Activated T-cell treated with anti-CD3 and anti-CD28 coated beads for 24 hours (primary cell): ENCODE measurements around the gene KIAA1958.

Source experiments
- DNase-seq: peaks from one replicate; pipeline ENCODE4 v3.0.0-alpha.2; 2020; ENCODE audit warnings: low read depth

The KIAA1958 gene

DNA sequence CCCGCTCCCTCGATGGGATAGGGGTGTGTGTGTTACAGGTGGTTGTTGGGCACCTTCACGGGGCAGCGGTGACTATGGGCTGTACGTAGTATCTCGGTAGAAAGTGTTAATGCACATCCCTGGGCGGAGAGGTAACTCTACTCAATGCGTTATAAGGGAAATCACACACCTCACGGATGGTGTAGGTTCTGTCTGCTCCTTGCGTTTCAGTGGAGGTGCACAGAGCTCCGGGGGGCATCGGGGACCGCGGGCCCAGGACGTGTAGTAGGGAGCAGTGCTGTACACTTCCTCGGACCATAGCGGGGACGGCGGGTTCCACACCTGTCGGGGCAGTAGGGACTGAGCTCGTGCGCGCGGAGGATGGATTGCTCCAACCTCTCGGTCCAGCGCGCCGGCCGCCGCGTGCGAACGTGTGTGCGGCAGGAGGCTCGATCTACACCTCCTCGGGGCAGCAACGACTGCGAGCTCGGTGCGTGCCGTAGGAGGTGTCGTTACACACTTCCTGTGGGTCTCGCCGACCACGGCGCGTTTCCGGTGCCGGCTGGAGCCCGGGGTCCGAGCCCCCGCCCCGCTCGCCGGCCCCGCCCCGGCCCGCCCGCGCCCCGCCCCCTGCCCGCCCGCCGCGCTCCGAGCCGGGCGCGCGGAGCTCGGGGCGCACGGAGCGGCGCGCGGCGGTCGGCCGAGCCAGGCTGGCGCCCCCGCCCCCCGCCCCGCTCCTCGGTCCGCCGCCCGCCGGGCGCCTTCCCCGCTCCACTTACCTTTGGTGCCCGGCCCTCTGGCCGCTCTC is at the start of gene KIAA1958:
KIAA1958 (plus strand) TSS at position 607 of the 787 bp plus-strand sequence. CDS start 87,254 bp downstream, outside the sequence.
- peak; percentile 78 for DNase-seq

GRCh38 chr9:112437406-112437805 is 49.2 kb upstream of the KIAA1958 start:
- DNase-seq = no peak

DNA sequence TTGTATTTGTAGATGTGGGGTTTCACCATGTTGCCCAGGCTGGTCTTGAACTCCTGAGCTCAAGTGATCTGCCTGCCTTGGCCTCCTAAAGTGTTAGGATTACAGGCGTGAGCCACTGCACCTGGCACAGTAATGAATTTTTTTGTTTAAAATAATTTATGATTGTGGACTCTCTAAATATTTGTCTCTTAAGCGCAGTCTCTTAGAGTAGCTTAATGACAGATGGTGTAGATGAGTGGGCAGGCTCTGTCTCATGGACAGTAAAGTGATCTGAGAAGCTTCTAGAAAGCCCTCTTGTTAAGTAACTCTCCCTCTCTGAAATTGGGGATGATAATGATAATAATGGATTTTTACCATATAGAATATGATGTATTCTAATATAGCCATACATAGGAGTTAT is 47.5 kb upstream of the KIAA1958 start:
- no peak for DNase-seq

DNA sequence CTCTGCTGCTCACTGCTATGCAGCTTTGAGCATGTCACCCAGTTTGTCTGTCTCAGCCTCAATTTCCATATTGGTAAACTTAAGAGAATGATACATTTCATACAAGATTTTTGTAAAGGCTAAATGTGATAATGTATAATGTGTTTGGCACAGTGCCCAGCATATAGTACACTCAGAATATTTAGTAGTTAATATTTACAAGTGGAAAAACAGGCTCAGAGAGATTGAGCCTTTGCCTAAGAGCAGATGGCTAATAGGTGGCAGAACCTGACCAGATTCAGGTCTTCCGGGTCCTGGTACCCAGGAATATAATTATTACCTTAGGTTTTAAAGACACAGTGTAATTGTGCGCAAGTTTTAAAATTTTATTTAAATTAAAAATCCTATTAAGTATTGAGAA is 46.8 kb upstream of the KIAA1958 start:
- no peak for DNase-seq

- DNase-seq = no peak
Observed at GRCh38 chr9:112443200-112443599, 43.4 kb upstream of the KIAA1958 start.

GRCh38 chr9:112443636-112444035 is 43.0 kb upstream of the KIAA1958 start:
- DNase-seq = no peak

- no peak for DNase-seq
Observed at GRCh38 chr9:112445196-112445595, 41.4 kb upstream of the KIAA1958 start.

DNA sequence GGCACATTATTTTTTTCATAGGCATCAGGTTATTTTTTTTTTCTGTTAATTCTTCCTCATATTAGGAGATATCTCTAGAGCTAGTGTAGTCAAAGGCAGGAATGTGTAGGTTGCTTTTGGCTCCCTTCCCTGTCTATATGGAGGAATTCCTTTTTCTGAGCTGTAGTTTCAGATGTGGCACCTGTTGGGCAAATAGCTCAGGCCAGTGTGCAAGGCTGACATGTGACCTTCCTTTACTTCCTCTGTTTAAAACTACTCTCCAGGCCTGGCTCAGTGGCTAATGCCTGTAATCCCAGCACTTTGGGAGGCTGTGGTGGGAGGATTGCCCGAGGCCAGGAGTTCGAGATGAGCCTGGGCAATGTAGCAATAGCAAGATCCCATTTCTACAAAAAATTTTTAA is 40.5 kb upstream of the KIAA1958 start:
- DNase-seq = no peak

GRCh38 chr9:112446526-112446925 is 40.1 kb upstream of the KIAA1958 start:
- no peak for DNase-seq

DNA sequence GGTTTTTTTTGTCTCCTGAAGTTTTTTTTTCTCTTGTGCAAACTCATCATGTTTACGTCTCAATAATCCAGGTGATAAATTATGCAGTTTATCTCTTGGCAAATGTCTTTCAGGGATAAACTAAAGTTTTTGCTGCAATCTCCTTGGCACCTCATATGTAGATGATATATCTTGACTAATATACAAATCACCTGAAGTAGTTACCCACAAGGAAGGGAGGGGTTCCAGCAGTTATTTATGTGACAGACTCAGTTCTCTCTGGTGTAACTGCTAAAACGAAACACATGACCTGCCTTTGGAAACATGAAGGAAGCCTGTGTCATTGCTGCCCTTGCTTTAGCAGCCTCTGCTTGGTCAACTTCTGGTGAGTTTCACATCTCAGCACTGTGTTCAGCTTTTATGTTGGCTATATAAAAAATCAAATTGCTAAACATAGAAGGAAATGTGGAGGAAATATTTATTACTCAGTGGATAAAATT is 39.3 kb upstream of the KIAA1958 start:
- no peak for DNase-seq

DNA sequence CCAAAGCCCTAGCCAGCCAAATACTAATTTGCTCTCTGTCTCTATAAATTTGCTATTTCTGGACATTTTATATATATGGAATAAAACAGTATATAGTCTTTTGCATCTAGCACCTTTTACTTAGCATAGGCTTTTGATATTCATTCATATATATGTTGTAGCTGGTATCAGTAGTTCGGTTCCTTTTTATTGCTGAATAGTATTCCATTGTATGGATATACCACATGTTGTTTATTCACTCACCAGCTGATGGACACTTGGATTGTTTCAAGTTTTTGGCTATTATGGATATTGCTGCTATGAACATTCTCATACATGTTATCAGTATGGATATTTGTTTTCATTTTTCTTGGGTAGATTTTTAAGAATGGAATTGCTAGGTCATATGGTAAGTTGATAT is 23.8 kb upstream of the KIAA1958 start:
- no peak for DNase-seq

DNA sequence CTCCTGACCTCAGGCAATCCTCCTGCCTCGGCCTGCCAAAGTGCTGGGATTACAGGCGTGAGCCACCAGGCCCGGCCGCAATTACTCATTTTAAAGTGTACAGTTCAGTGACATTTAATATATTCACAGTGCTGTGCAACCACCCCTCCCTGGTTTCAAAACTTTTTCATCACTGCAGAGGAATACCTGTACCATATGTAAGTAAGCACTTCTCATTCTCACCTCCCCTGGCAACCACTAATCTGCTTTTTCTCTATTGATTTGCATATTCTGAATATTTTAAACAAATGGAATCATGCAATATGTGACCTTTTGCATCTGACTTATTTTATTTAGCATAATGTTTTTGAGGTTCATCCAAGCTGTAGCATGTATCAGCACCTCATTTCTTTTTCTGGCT is 21.3 kb upstream of the KIAA1958 start:
- DNase-seq = no peak

- no peak for DNase-seq
Observed at GRCh38 chr9:112472996-112473395, 13.6 kb upstream of the KIAA1958 start.

DNA sequence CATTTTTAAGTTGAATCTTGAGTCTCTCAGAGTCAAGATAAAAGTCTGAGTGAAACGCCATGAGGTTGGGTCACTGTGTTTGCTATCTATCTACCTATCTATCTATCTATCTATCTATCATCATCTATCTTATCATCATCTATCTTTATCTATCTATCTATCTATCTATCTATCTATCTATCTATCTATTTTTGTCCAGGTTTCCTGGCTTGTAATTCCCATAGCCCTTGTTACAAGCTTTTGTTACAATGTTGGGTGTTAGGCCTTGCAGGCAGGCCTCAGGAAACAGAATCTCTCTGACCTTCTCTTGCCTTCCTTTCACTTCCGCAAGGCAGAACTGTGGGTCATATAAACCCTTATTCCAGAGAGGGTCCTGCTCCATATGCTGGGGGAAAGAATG is 12.6 kb upstream of the KIAA1958 start:
- no peak for DNase-seq

GRCh38 chr9:112475318-112475717 is 11.3 kb upstream of the KIAA1958 start:
- no peak for DNase-seq

GRCh38 chr9:112477330-112477729 is 9.3 kb upstream of the KIAA1958 start:
- no peak for DNase-seq

- DNase-seq = no peak
Observed at GRCh38 chr9:112479221-112479620, 7.4 kb upstream of the KIAA1958 start.

- no peak for DNase-seq
Observed at GRCh38 chr9:112484607-112485006, 2.0 kb upstream of the KIAA1958 start.

DNA sequence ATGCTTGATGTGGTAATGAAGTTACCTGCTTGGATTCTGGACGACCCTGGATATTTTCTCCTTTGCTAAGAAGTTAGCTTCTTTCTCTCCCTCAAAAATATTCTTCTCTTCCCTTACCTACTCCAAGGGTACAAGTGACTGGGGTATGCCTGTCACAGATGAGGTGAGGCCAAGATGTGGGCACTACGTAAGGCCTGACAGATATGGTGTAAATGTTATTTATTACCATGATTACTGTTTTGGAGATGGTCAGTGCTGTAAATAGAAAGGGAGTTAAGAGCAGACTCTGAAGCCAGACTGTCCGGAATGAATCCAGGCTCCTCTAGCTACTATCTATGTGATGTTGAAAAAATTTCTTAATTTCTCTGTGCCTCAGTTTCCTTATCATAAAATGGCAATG is 1.1 kb upstream of the KIAA1958 start:
- no peak for DNase-seq

GRCh38 chr9:112487008-112487798 is 576 bp downstream of the KIAA1958 start:
- peak; percentile 31 for DNase-seq

- no peak for DNase-seq
Observed at GRCh38 chr9:112487799-112488340, 1.2 kb downstream of the KIAA1958 start.

DNA sequence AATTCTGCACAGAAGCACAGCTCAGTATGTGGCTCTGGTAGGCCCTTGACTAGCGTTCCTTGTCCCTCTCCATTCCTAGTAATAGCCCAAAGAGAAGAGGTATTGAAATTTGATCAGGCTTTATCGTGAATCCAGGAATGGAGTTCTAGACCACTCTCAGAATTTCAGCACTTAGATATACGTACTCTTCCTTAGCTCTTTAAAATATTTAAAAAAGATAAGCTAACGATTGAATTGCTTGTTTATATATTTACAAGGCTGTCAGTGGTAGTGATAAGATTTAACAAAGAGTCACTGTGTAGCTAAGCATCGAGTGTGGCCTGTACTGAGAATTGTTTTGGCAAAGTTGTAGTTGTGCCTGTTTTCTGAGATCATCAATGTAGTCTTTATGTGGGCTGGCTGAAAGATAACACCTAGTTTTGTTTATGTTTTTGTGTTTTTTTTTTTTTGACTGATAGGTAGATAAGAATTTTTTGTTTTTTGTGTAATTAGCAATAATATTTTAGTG is 2.5 kb downstream of the KIAA1958 start:
- no peak for DNase-seq
